Measurements from ENCODE around the gene MAD1L1.

The MAD1L1 gene

GRCh38 chr7:2016021-2016631 lies 216.6 kb downstream of the MAD1L1 start:
- Histone ChIP-seq H3K27ac (ENCODE audit: extremely low read depth, low read depth, low read length) (no peak overlapping the region), H3K4me1 (ENCODE audit: control insufficient read depth, insufficient read depth, low read length) (no peaks in the 10 kb centered on the region), H3K4me3 (ENCODE audit: low read depth, low read length) (no peak overlapping the region), H3K9me3 (ENCODE audit: control insufficient read depth, insufficient read depth, low read depth, low read length) (no peaks in the 10 kb centered on the region), H3K36me3 (ENCODE audit: control insufficient read depth in 2 of 2, insufficient read depth in 1 of 2, low read length in 2 of 2) (peaks cover 0 to 20% of the 10 kb centered on the region in 2 experiments; a peak in 1 of 3 replicates)
- CTCF ChIA-PET = interaction anchor here (0.6 kb wide), 1 partner anchor 36 kb away, joined by 3 read pairs; no protein-coding TSS in a partner anchor
- POLR2A ChIA-PET = no interaction called here
- TF ChIP-seq BCL11A (tag by site-specific recombination; IDR thresholded peaks at IDR 0.05; ENCODE audit: low read depth) = no peak
- TF ChIP-seq KLF17 (tag by site-specific recombination; IDR thresholded peaks at IDR 0.05) = no peak
- no peak for TF ChIP-seq ZIC2 (tag by site-specific recombination; IDR thresholded peaks at IDR 0.05)
- no peak for TF ChIP-seq ZNF645 (tag by site-specific recombination; IDR thresholded peaks at IDR 0.05)
- TF ChIP-seq PRDM10 (tag by site-specific recombination; IDR thresholded peaks at IDR 0.05) = no peak
- TF ChIP-seq ZNF548 (tag by site-specific recombination; IDR thresholded peaks at IDR 0.05) = no peak
- TF ChIP-seq ZNF629 (tag by site-specific recombination; IDR thresholded peaks at IDR 0.05) = no peak
- TF ChIP-seq ZNF785 (tag by site-specific recombination; IDR thresholded peaks at IDR 0.05) = no peak
- TF ChIP-seq ZNF214 (tag by site-specific recombination; IDR thresholded peaks at IDR 0.05; ENCODE audit: borderline replicate concordance) = no peak
- TF ChIP-seq PATZ1 (tag by site-specific recombination; IDR thresholded peaks at IDR 0.05) = no peak
- no peak for TF ChIP-seq ZNF174 (tag by site-specific recombination; IDR thresholded peaks at IDR 0.05)
- TF ChIP-seq ZNF140 (tag by site-specific recombination; IDR thresholded peaks at IDR 0.05) = no peak
- TF ChIP-seq ZFP3 (tag by site-specific recombination; IDR thresholded peaks at IDR 0.05; ENCODE audit: low read depth) = no peak
- TF ChIP-seq ZNF580 (tag by site-specific recombination; IDR thresholded peaks at IDR 0.05) = no peak
- TF ChIP-seq ATF2 (tag by site-specific recombination; IDR thresholded peaks at IDR 0.05; ENCODE audit: low read depth) = no peak

Measured in HEK293 (cell line).